MCF 10A (cell line): Measurements from ENCODE around the gene XKR7. TPM values are rescaled to one million over a fixed set of nuclear protein-coding genes. Genes with fewer than 3 reads are reported as not detected.

Source experiments
- BruUV-seq: library from RNA; stranded (reverse); fragments of 400-500 nt; replicated peaks from 2 replicates; lab custom pipeline; 2021; lab: Mats Ljungman, UMichigan
- CTCF ChIA-PET: fragments of 300-600 bp; sonication (Branson Sonifier 250); formaldehyde crosslinking; extraction: SDS; loops from one replicate; lab custom pipeline; 2021; ENCODE audit warnings: antibody characterized with exemption, inconsistent platforms; lab: Yijun Ruan, JAX
- POLR2A ChIA-PET: fragments of 300-600, 350-650 bp; sonication (Branson Sonifier 250); formaldehyde crosslinking; extraction: SDS; loops from one replicate; lab custom pipeline; 2020; ENCODE audit warnings: antibody characterized with exemption, inconsistent platforms; lab: Yijun Ruan, JAX
- DNase-seq: peaks from one replicate; pipeline ENCODE4 v3.0.0-alpha.2; 2018; ENCODE audit not compliant: unreplicated experiment
- H3K27ac Mint-ChIP-seq: one replicate; pipeline ENCODE4 v1.8.0; 2022; ENCODE audit warnings: mild to moderate bottlenecking, low read depth, mixed read lengths; ENCODE audit not compliant: unreplicated experiment
- H3K27me3 Mint-ChIP-seq: one replicate; pipeline ENCODE4 v1.8.0; 2022; ENCODE audit warnings: mixed read lengths; ENCODE audit not compliant: insufficient read depth, unreplicated experiment
- H3K36me3 Mint-ChIP-seq: one replicate; pipeline ENCODE4 v1.8.0; 2022; ENCODE audit warnings: mild to moderate bottlenecking, moderate library complexity, mixed read lengths; ENCODE audit not compliant: insufficient read depth, unreplicated experiment
- H3K4me1 Mint-ChIP-seq: one replicate; pipeline ENCODE4 v1.8.0; 2022; ENCODE audit warnings: mixed read lengths; ENCODE audit not compliant: insufficient read depth, unreplicated experiment
- H3K4me3 Mint-ChIP-seq: one replicate; pipeline ENCODE4 v1.8.0; 2022; ENCODE audit warnings: mild to moderate bottlenecking, moderate library complexity, mixed read lengths; ENCODE audit not compliant: unreplicated experiment
- H3K9me3 Mint-ChIP-seq: one replicate; pipeline ENCODE4 v1.8.0; 2022; ENCODE audit warnings: mixed read lengths; ENCODE audit not compliant: unreplicated experiment
- intact Hi-C: fragments of 100-400 bp; cut with micrococcal nuclease; formaldehyde crosslinking; loops from 2 replicates; pipeline ENCODE4 v1.14.1; 2022
- total RNA-seq: library from RNA; stranded (reverse); gene quantifications from 2 replicates; pipeline ENCODE4 v1.2.3, GENCODE V29; 2022
- TF ChIP-seq, protein P1 (sequence below): fragments of 200-600 bp; IDR thresholded peaks from one replicate; pipeline ENCODE4 v1.8.0; 2022; ENCODE audit warnings: antibody characterized with exemption, mild to moderate bottlenecking; ENCODE audit not compliant: unreplicated experiment

The XKR7 gene
- total RNA-seq, 1 experiment from 2014 or later, result not detected

DNA sequence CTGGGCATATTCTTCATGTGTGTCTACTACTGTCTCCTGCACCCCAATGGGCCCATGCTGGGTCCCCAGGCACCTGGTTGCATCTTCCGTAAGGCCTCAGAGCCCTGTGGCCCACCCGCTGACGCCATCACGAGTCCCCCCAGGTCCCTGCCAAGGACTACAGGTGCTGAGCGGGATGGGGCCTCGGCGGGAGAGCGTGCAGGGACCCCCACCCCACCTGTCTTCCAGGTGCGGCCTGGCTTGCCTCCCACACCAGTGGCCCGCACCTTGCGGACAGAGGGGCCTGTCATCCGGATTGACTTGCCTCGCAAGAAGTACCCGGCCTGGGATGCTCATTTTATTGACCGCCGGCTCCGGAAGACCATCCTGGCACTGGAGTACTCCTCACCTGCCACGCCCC, 29.0 kb downstream of the XKR7 start:
- POLR2A ChIA-PET, result no interaction called here
- H3K27ac Mint-ChIP-seq, result no peak overlapping the region
- no peak for DNase-seq
- H3K27me3 Mint-ChIP-seq, result peaks cover 69% of the 10 kb centered on the region
- no peak overlapping the region for H3K4me3 Mint-ChIP-seq
- CTCF ChIA-PET, result interaction anchor here (0.6 kb wide), 1 partner anchor 34 kb away, joined by 3 read pairs; no protein-coding TSS in a partner anchor
- TF ChIP-seq, protein P1, sequence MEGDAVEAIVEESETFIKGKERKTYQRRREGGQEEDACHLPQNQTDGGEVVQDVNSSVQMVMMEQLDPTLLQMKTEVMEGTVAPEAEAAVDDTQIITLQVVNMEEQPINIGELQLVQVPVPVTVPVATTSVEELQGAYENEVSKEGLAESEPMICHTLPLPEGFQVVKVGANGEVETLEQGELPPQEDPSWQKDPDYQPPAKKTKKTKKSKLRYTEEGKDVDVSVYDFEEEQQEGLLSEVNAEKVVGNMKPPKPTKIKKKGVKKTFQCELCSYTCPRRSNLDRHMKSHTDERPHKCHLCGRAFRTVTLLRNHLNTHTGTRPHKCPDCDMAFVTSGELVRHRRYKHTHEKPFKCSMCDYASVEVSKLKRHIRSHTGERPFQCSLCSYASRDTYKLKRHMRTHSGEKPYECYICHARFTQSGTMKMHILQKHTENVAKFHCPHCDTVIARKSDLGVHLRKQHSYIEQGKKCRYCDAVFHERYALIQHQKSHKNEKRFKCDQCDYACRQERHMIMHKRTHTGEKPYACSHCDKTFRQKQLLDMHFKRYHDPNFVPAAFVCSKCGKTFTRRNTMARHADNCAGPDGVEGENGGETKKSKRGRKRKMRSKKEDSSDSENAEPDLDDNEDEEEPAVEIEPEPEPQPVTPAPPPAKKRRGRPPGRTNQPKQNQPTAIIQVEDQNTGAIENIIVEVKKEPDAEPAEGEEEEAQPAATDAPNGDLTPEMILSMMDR, result no peak
- H3K9me3 Mint-ChIP-seq, result no peaks in the 10 kb centered on the region
- H3K36me3 Mint-ChIP-seq, result no peaks in the 10 kb centered on the region
- intact Hi-C loops, result no loop called here
- H3K4me1 Mint-ChIP-seq, result no peaks in the 10 kb centered on the region
- no TSS peak for BruUV-seq

DNA sequence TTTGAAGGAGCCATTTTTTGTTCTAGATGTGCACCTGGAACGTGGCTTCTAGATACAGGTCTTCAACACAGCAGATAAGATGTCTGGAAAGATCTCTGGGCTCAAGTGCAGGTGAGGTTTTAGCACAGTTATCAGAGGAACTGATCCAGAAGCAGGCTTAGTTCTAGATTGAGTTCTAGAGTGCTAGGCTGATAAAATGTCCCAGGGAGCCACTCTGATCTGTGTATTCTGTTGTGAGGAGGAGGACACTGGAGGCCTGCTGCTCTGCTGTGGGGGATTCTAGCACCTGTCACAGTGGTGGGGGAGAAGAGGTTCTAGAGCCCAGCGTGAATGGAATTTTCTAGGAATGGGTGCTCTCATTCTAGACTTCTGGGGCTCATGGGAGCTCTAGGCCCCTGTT, 30.3 kb downstream of the XKR7 start:
- H3K27ac Mint-ChIP-seq, result no peak overlapping the region
- ChIA-PET POLR2A (no interaction called here), CTCF (interaction anchor here (0.6 kb wide), 1 partner anchor 212 kb away, joined by 4 read pairs; no protein-coding TSS in a partner anchor)
- no peaks in the 10 kb centered on the region for H3K9me3 Mint-ChIP-seq
- no peaks in the 10 kb centered on the region for H3K4me1 Mint-ChIP-seq
- no peak for DNase-seq
- no TSS peak for BruUV-seq
- H3K27me3 Mint-ChIP-seq, result peaks cover 57% of the 10 kb centered on the region
- TF ChIP-seq, protein P1, result no peak
- intact Hi-C loops, result no loop called here
- no peak overlapping the region for H3K4me3 Mint-ChIP-seq
- no peaks in the 10 kb centered on the region for H3K36me3 Mint-ChIP-seq

DNA sequence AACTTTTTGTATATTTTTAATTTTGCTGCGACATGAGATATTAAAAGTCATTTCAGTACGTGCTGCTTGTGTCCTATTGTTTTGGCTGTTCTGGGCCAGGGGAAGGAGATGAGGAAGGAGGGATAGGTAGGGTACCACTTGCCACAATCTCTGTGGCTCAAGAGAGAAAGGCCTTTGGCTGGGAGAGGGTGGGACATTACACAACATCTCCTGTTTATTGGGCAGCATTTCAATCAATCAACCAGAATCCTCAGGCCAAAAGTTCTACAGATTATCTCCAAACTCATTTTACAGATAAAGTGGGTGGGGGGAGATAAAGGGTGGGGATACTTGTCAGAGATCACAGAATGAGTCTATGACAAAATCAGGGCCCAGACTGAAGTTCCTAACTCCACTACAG, 35.4 kb downstream of the XKR7 start:
- H3K4me1 Mint-ChIP-seq, result no peaks in the 10 kb centered on the region
- no peak for DNase-seq
- intact Hi-C loops, result no loop called here
- TF ChIP-seq, protein P1, result no peak
- ChIA-PET POLR2A (no interaction called here), CTCF (interaction anchor here (1.3 kb wide), 1 partner anchor 28 kb away, joined by 4 read pairs; no protein-coding TSS in a partner anchor)
- peaks cover 41% of the 10 kb centered on the region for H3K27me3 Mint-ChIP-seq
- H3K4me3 Mint-ChIP-seq, result no peak overlapping the region
- no TSS peak for BruUV-seq
- H3K36me3 Mint-ChIP-seq, result no peaks in the 10 kb centered on the region
- no peak overlapping the region for H3K27ac Mint-ChIP-seq
- no peaks in the 10 kb centered on the region for H3K9me3 Mint-ChIP-seq

DNA sequence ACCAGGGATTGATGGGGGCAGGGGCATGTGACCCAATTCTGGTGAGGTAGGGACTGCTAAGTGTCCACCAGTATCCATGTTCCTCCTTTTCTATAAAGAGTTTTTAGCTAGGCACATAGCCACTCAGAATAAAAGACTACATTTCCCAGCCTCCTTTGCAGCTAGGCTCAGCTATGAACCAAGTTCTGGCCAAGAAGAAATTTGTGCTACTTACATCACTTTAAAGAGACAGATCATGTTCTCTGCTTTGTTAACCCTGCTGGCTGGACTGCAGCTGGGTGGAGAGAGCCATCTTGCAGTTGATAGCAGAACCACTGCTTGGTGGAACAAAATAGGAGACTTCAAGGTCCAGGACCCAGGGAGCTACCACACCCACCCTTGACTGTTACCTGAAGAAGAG, 37.0 kb downstream of the XKR7 start:
- no peaks in the 10 kb centered on the region for H3K4me1 Mint-ChIP-seq
- no peaks in the 10 kb centered on the region for H3K36me3 Mint-ChIP-seq
- DNase-seq, result peak; percentile 15
- H3K27ac Mint-ChIP-seq, result no peak overlapping the region
- no peaks in the 10 kb centered on the region for H3K9me3 Mint-ChIP-seq
- ChIA-PET CTCF (interaction anchor here (0.5 to 1.8 kb wide), 4 partner anchors 12 to 1108 kb away, joined by 3 to 5 read pairs (median 4); no protein-coding TSS in a partner anchor), POLR2A (no interaction called here)
- TF ChIP-seq, protein P1, result no peak
- no peak overlapping the region for H3K4me3 Mint-ChIP-seq
- intact Hi-C loops, result no loop called here
- BruUV-seq, result no TSS peak
- H3K27me3 Mint-ChIP-seq, result peaks cover 42% of the 10 kb centered on the region
